Endothelial cell of umbilical vein (primary cell): ENCODE results near the gene ARID3B.

Source experiments
- EZH2 ChIP-seq: IDR thresholded peaks from 2 replicates; pipeline ENCODE4 v1.6.1; 2012; ENCODE audit warnings: borderline replicate concordance, low read depth, mild to moderate bottlenecking, moderate library complexity, low read length, inconsistent platforms; ENCODE audit not compliant: severe bottlenecking
- FOS ChIP-seq: IDR thresholded peaks from 2 replicates; pipeline ENCODE4 v1.6.1; 2011; ENCODE audit warnings: mild to moderate bottlenecking, low read length, moderate library complexity, borderline replicate concordance; ENCODE audit not compliant: insufficient read depth
- POLR2A ChIP-seq: IDR thresholded peaks from 2 replicates; pipeline ENCODE4 v1.6.1; 2012; ENCODE audit warnings: low read depth, mild to moderate bottlenecking, control low read depth, low read length
- POLR2AphosphoS5 ChIP-seq: IDR thresholded peaks from 2 replicates; pipeline ENCODE4 v1.6.1; 2012; ENCODE audit warnings: low read depth, mild to moderate bottlenecking, control low read depth, low read length, moderate library complexity; ENCODE audit not compliant: insufficient read depth
- TF ChIP-seq, protein P1 (sequence below), 2 donors: IDR thresholded peaks; 1 replicate in 1 of 2; 2 replicates in 1 of 2; pipeline ENCODE4 v1.5.1; 2011; ENCODE audit warnings: low read length in 2 of 2, mild to moderate bottlenecking in 2 of 2, moderate library complexity in 2 of 2, control low read depth in 1 of 2, inconsistent platforms in 1 of 2, low read depth in 1 of 2; ENCODE audit not compliant: insufficient read depth in 1 of 2; ENCODE audit errors: extremely low read depth in 1 of 2

DNA sequence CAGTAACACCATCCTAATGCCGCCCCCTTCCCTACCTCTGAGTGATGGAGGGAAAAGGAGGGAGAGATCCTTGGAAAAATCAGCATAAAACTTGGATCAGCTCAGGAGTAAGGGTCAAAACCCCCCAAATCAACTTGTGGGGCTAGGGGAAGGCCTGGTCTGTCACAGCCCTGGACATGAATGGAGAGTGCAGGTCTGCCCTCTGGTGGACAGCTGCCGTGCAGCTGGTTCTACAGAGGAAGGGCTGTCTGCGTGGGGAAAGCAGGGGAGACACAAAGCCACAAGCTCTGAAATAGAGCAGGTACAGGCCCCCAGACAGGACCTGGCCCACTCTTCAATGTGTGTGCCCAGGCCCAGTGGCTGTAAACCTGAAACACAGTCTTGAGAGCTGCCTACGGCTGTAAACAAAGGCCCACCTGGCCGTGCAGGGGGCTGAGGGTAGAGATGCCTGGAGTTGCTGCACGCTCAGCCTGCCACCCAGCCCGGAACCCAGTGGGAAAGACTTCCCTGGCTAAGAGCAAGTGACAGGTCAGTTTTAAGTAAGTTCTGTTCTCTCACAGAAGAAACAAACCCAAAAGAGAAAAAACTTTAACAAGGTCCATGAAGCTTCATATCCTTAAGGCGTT, 91.0 kb downstream of the ARID3B start:
- no peak for TF ChIP-seq FOS
- TF ChIP-seq, protein P1, sequence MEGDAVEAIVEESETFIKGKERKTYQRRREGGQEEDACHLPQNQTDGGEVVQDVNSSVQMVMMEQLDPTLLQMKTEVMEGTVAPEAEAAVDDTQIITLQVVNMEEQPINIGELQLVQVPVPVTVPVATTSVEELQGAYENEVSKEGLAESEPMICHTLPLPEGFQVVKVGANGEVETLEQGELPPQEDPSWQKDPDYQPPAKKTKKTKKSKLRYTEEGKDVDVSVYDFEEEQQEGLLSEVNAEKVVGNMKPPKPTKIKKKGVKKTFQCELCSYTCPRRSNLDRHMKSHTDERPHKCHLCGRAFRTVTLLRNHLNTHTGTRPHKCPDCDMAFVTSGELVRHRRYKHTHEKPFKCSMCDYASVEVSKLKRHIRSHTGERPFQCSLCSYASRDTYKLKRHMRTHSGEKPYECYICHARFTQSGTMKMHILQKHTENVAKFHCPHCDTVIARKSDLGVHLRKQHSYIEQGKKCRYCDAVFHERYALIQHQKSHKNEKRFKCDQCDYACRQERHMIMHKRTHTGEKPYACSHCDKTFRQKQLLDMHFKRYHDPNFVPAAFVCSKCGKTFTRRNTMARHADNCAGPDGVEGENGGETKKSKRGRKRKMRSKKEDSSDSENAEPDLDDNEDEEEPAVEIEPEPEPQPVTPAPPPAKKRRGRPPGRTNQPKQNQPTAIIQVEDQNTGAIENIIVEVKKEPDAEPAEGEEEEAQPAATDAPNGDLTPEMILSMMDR (IDR thresholded peaks at IDR 0.05; ENCODE audit: extremely low read depth in 1 of 2, insufficient read depth in 1 of 2, low read depth in 1 of 2, low read length in 2 of 2) = peak; percentile 90 to 96
- no peak for TF ChIP-seq EZH2
- no peak for TF ChIP-seq POLR2AphosphoS5
- TF ChIP-seq POLR2A = no peak
